A375 (cell line): ENCODE results near the gene ZNF620. TPM values are rescaled to one million over a fixed set of nuclear protein-coding genes. Genes with fewer than 3 reads are reported as not detected.

Experiments used
- small RNA-seq: library from RNA; depleted of rRNA; stranded (forward); fragments of <200 nt; gene quantifications from one replicate; pipeline ENCODE3, GENCODE V24; 2014
- total RNA-seq: library from RNA; depleted of rRNA; stranded (reverse); fragments of >200 nt; shearing (Covaris generic); gene quantifications from 2 replicates; pipeline ENCODE4 v1.2.3, GENCODE V29; 2014; rRNA removed

The ZNF620 gene
- 1.2 and 1.8 TPM in 2 replicates for total RNA-seq

DNA sequence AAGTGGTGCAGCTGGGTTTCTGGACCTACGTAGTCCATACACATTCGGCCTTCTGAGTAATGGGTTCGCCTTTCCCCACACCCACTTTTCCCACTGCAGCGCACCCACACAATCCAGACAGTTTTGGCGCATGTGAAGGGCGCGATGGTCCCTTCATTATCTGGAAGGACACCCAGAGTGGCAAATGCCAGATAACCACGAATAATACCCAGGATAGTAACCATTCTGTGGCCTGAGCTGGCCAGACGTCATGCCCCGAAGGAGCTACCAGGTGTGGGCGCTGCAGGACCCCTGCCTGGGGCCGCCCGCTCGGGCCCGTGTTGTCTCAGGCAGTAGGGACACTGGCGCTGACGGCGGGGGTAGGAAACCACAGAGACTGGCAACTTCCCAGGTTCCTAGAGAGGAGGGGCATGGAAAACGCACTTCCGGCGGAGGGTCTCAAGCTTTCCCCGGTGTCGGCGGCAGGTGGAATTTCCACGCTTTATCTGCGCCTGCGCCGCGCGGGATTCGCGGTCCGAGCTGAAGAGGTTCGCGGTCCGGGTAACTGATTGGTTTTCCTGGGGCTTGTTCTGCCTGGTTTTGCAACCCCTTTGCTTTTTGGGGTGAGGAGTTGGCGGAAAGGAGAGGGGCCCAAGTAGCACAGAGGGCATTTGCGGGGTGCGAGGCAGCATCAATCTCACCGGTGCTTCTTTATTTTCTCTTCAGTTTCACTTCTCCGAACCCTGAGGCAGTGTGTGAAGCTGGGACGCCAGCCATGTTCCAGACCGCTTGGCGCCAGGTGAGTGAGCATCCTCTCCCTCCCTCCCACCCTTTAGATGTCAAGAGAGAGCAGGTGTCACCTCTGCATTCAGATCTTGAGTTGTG is at the start of gene ZNF620:
ZNF620 (plus strand) TSS at position 441 of the 864 bp plus-strand sequence; CDS start at position 755, 314 bp downstream.

DNA sequence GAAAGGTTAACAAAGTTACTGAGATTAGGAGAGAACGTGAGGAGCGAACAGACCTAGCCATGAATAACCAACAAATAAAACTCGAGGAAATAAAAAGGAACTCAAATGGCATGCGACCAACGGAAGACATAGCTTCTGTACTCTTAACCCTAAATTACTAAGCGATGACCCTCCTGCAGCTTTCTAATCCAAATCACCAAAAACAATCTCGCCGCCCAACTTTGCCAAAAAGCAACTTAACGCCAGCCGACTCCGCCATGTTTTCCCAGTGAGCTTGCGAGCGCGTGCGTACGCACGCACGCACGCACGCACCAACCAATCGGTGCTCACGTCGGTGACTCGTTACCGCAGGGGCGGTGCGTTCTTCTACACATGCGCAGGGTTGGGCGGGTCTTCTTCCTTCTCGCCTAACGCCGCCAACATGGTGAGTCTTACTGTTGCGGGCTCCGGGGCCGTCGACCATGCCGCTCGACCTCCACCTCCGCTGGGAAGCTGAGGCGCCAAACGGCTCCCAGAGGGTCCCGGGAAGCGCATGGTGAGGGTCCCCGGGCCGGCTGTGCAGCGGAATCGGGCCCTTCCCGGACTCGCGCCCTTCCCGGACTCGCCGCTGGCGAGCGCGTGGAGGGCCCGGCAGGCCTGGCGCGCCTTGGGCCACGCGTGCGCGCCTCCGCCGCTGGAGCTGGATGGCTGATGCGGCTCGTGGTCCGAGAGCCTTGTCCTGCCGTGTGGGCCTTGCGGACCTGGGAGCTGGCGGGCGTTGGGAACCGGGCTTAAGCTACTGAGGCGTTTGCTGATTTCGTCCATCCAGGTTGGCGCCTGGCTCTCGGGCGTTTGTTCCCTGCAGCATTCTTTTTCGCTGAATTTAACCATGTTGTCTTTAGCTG is 48.7 kb upstream of the ZNF620 start, which contains the start of gene RPL14:
RPL14 (plus strand) TSS at position 400 of the 884 bp plus-strand sequence; CDS start at position 533, 133 bp downstream.

DNA sequence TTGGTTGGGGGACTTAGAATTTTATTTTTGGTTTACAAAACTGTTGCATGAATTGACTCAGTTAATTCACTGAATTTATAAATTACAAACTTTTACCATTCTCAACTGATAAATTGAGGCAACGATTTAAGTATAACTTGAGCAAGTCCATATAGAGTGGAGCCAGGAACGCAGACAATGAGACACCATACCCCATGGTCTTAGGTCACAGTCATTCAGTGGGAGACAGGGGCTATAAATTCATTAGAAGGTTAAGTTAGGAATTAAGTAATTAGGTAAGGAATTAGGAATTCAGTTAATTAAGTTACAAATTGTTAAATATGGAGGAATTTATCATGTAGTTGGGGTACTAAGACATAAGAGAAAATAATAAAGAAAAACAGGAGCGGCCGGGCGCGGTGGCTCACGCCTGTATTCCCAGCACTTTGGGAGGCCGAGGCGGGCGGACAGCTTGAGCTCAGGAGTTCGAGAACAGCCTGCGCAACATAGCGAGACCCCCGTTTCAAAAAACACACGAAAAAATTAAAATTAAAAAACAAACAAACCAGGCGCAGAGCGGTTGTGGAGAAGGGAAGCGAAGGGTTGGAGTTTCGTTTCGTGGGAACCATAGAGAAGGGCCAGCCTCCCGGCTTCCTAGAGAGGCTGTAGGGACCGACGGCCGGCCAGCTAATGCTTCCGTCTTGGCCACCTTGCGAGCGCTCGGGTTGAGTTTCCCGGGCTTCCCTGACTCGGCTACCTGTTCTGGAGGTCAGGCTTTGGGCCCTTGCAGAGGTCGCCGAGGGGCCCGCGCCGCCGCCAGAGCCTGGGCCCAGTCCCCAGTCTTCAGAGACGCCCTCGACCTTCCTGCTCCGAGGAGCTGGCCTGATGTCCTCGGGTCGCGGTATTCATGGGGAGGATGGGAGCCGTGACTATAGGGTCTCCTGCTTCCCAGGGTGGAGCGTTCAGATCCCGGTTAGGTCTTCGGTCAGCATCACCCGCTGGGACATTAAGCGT is 29.1 kb upstream of the ZNF620 start, which contains the start of gene ZNF619:
ZNF619 (plus strand) TSS at position 645 of the 993 bp plus-strand sequence. CDS start 858 bp downstream, outside the sequence.

DNA sequence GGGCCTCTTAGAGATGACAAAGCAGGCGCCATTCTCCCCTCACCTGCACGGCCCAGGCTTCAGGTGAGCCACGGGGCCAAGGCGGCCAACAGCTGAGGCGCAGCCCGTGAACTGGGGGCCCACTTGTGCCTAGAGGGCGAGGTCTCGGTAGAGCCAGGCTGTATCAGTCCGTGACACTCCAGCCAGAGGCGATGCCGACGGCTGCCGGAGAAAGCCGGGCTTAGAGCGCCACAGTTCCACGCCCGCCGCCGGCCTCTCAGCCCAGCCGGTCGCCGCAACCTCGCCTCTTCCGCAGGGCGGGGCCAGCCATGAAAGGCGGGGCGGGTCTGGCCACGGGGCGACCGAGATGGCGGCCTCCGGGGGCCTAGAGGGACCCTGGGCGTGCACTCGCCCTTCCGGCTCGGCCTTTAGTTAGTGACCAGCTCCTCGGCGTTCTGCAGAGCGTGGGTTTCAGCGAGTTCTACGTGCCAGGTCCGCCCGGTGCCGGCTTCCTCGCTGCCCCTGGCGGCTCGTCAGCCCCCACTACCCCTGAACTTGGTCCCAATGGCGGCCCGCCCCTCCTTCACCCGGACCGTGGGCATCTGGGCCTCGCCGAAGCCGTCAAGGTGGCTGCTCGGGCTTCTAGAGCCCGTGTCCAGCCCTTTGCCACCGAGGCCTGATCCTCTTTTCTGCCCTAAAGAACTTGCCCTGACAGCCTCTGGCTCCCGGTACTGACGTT is 18.9 kb downstream of the ZNF620 start, which contains the start of gene ZNF621:
ZNF621 (plus strand) TSS at position 393 of the 718 bp plus-strand sequence. CDS start 881 bp downstream, outside the sequence.

Small RNAs within 50 kb of the gene (small RNA-seq; reads per million reads assigned to genes)
- 62.7 reads per million, percentile 95 among the genes with 10 or more reads in this experiment for gene RNU5B-2P

Other genes with a start within 250 kb of the ZNF620 start
- 14.8 and 15.2 TPM in 2 replicates for gene EIF1B, start 196.3 kb upstream of the ZNF620 start, total RNA-seq
- gene ENTPD3, start 118.9 kb upstream of the ZNF620 start, total RNA-seq, result not detected in 2 replicates
- gene RPL14, start 48.7 kb upstream of the ZNF620 start, total RNA-seq, result 1,017 and 1,163 TPM in 2 replicates
- gene ZNF619, start 28.9 kb upstream of the ZNF620 start, total RNA-seq, result 3.1 and 5.0 TPM in 2 replicates
- gene ZNF621, start 18.9 kb downstream of the ZNF620 start, total RNA-seq, result 11.4 and 14.1 TPM in 2 replicates